GM10248 (cell line): ENCODE measurements around the gene TEKT5.
"Not testable (repeated sequence)": the region's sequence is repeated elsewhere in the genome, so short reads cannot be mapped to it uniquely, and the experiment has no call there.

ENCODE experiments used
- CTCF ChIA-PET: fragments of 300-600 bp; sonication (Branson Sonifier 250); formaldehyde crosslinking; extraction: SDS; loops from one replicate; lab custom pipeline; 2021; ENCODE audit warnings: antibody characterized with exemption; lab: Yijun Ruan, JAX
- POLR2A ChIA-PET: fragments of 350-650 bp; sonication (Branson Sonifier 250); formaldehyde crosslinking; extraction: SDS; loops from one replicate; lab custom pipeline; 2020; ENCODE audit warnings: antibody characterized with exemption; lab: Yijun Ruan, JAX
- DNase-seq: peaks from one replicate; pipeline ENCODE4 v3.0.0; 2012; ENCODE audit errors: extremely low spot score
- TF ChIP-seq, protein P1 (sequence below): IDR thresholded peaks from 2 replicates; pipeline ENCODE4 v1.5.1; 2012; ENCODE audit warnings: mild to moderate bottlenecking, low read depth; ENCODE audit errors: extremely low read depth, missing control alignments, control extremely low read depth

The TEKT5 gene

GRCh38 chr16:10631886-10632285, 62.8 kb downstream of the TEKT5 start:
- ChIA-PET CTCF (interaction anchor here (1.2 kb wide), 1 partner anchor 13 kb away, joined by 3 read pairs; no protein-coding TSS in a partner anchor), POLR2A (no interaction called here)
- TF ChIP-seq, protein P1, sequence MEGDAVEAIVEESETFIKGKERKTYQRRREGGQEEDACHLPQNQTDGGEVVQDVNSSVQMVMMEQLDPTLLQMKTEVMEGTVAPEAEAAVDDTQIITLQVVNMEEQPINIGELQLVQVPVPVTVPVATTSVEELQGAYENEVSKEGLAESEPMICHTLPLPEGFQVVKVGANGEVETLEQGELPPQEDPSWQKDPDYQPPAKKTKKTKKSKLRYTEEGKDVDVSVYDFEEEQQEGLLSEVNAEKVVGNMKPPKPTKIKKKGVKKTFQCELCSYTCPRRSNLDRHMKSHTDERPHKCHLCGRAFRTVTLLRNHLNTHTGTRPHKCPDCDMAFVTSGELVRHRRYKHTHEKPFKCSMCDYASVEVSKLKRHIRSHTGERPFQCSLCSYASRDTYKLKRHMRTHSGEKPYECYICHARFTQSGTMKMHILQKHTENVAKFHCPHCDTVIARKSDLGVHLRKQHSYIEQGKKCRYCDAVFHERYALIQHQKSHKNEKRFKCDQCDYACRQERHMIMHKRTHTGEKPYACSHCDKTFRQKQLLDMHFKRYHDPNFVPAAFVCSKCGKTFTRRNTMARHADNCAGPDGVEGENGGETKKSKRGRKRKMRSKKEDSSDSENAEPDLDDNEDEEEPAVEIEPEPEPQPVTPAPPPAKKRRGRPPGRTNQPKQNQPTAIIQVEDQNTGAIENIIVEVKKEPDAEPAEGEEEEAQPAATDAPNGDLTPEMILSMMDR = no peak
- DNase-seq = no peak

DNA sequence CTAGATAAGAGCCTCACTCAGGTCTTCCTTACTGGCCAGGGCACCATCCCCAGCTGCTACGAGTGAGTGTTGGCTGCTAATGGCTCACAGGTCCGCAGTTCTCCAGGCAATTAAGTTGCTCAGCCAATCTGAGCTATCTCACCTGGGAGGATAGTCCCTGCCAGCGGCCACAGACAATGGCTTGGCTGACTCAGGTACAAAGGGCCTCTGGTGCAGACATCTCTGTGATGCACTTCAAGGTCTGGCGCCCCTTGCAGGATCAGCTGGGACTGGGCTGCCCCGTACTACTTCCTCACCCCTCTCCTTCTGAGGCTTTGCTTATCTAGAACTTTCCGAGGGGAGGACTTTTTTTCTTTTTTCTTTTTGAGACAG, 65.2 kb downstream of the TEKT5 start:
- TF ChIP-seq, protein P1 = no peak
- no peak for DNase-seq
- CTCF ChIA-PET = interaction anchor here (1.2 kb wide), 1 partner anchor 10 kb away, joined by 3 read pairs; no protein-coding TSS in a partner anchor
- POLR2A ChIA-PET = no interaction called here

DNA sequence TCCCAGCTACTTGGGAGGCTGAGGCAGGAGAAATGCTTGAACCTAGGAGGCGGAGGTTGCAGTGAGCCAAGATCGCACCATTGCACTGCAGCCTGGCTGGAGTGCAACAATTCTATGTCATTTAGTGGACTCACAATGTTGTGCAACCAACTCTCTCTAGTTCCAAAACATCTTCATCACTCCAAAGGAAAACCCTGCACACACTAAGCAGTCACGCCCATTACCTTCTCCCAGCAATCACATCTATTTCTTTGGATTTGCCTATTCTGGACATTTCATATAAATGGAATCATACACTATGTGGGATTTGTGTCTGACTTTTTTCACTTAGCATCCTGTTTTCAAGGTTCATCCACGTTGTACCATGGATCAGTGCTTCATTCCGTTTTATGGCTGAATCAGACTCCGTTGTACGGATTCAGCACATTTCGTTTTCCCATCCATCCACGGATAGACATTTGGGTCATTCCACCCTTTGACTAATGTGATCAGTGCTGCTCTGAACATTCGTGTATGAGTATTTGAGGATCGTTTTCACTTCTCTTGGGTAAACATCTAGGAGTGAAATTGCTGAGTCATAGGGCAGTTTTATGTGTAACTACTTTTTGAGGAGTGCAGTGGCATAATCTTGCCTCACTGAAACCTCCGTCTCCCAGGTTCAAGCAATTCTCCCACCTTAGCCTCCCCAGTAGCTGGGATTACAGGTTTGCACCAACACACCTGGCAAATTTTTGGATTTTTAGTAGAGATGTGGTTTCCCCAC, 69.0 kb downstream of the TEKT5 start:
- TF ChIP-seq, protein P1 = no peak

GRCh38 chr16:10624527-10624926, 70.2 kb downstream of the TEKT5 start:
- TF ChIP-seq, protein P1 = no peak
- POLR2A ChIA-PET = no interaction called here
- DNase-seq = no peak
- CTCF ChIA-PET = no interaction called here

More for the DNA sequence above, 69.0 kb downstream of the TEKT5 start:
- POLR2A ChIA-PET = no interaction called here
- CTCF ChIA-PET = no interaction called here
- no peak for DNase-seq

GRCh38 chr16:10623059-10623458, 71.7 kb downstream of the TEKT5 start:
- POLR2A ChIA-PET = no interaction called here
- DNase-seq = no peak
- TF ChIP-seq, protein P1 = no peak
- CTCF ChIA-PET = no interaction called here

- TF ChIP-seq, protein P1 = no peak
- CTCF ChIA-PET = no interaction called here
- POLR2A ChIA-PET = no interaction called here
Measured at GRCh38 chr16:10622036-10622921, 72.5 kb downstream of the TEKT5 start.

GRCh38 chr16:10621216-10621949, 73.3 kb downstream of the TEKT5 start:
- CTCF ChIA-PET = interaction anchor here (1.5 kb wide), 1 partner anchor 115 kb away, joined by 4 read pairs; no protein-coding TSS in a partner anchor
- POLR2A ChIA-PET, DNase-seq: not testable (repeated sequence)

More at GRCh38 chr16:10622036-10622921, 72.5 kb downstream of the TEKT5 start:
- DNase-seq = no peak
